GF-D8 (cell line): ENCODE measurements around the gene PWWP2B.

ENCODE experiments used
- DNase-seq: peaks from one replicate; lab custom pipeline; 2025; lab: John Stamatoyannopoulos, UW

The PWWP2B gene

DNA sequence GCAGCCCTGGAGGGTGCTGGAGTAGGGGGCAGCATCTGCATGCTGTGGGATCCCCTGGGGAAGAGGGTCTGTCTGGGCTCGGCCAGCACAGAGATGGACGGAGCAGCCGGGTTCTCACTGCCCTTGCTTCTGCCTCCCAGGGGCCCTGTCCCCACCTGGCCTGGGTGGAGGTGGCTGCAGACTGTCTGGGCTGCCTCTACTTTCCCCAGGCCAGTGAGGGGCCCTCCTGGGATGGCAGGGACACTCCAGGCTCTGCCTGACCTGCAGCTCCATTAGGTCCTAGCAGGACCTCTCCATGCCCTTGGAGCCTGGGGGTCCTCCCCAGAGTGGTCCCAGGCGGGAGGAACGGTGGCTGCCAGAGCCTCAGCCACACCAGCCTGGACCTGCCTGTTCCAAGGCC lies 63.7 kb downstream of the PWWP2B start:
- DNase-seq: no peak

DNA sequence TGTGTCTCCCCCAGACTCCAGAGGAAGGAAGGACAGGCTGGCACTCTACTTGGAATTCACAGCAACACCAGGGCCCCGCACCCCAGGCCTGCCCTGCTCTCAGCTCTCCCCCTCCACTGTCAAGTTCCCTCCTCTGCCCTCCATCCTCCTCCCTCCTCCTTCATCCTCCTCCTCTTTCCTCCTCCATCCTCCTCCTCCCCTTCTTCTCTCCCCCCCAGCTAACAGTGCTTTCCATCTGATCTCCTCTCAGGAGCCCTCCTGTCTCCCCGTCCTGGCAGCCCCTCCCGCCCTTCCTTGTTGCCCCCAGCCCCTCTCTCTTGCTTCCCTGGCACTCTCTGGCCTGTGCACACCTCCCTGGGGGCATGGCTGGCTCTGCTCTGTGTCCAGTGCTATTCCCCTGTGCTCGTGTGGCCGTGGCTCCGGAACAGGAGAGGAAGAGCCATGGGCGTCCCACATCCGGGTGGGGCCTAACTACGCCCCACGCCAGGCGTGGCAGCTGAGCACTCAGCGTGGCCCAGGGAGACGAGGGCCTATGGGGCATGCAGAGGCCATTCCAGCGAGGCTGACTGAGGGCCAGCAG lies 64.2 kb downstream of the PWWP2B start:
- DNase-seq: no peak

DNA sequence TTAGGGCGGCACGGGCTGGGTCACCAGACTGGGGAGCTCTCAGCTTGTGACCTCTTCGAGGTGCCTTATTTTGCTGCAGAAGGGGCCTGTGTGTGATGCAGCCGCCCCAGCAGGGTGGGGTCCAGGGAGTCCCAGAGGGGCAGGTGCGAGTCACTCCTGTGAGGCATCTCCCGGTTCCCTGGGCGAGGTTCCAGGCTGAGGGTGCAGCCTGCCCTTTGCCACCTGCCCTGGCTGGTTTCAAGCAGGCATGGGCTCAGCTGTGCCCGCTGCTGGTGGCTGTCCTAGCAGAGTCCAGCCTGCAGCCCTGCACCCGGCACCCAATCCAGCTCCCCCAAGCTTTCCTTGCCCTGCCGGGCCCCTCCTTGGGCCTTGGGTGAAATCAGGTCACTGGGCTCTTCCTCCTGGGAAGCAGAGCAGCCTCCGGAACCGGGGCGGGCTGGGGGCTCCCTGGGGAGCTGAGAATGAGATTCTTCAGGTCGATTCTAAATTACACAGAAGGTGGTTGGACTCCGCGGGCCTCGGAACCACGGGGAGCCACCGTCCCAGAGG lies 64.8 kb downstream of the PWWP2B start:
- no peak for DNase-seq

DNA sequence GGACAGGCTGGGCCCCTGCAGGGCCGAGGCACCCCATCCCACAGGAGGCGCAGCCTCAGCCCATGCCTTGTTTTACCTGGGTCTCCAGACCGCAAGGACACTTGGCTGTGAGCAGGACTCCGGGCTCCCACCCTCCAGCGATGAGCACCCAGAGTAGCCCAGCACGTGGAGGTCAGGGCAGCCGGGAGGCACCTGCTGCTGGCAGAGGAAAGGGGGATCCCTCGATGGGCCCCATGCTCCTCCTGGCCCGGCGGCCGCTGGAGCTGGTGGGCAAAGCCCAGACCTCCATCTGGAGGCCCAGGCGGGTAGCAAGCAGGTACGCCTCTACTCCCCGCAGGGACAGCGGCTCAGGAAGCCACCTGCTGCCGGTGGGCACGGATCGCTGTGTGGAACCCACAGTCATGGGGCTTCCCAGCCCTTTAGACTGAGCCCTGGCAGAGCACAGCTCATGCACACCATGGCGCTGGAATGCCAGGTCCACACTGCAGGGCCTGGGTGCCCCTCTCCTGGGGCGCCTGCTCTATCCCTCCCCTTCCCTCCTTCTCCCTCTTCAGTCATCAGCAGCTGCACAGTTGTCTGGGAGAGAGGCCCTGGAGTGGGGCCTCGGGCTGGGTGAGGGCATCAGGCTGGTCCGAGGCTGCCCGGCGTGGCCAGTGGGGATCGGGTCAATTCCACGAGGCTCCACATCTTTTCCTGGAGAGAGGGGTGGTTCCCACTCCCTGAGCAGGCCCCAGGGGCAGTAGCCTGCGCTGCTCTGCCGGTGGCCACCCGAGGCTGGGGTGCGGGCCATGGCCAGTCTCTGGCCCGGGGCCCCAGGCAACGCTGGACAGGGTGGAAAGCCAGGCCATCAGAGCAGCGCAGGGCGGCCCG lies 65.7 kb downstream of the PWWP2B start:
- no peak for DNase-seq

DNA sequence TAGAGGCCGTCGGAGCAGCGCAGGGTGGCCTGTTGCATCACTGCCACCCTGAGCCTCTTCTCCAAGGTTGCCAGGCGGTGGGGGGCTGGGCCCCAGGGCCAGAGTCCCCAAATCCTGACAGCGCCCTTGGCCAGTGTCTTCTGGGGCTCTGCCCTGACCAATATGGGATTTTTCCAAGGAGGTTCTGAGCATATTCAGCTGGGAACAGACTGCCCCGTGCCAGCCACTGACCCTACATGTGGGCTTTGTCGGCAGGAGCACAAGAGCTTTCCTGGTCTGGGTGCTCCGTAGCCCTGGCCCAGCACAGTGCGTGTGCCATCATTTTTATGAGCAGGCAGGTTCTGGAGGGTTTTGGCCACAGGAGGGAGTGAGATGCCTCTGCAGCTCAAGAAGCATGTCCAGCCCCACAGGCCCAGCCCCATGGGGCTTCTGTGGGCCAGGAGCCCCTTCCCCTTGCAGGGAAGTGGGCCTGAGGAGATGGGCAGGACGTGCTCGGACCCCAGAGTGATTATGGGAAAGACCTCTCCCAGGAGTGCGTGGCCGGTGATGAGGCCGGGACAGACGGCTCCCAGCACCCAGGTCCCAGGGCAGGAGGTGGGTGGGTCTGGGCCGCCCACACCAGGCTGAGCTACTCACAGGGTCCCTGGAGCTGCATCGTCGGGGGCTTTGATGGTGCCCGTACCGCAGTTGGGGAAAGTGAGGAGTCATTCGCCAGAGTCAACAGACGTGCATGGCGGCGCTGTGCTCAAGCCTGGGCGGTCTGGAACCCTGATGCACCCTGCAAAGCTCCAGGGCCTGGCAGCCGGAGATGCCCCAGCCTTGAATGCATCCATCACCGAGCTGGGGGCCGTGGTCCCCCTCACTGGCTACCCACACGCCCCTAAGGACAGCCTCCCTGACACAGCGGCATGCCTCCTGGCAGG lies 66.6 kb downstream of the PWWP2B start:
- DNase-seq: no peak

DNA sequence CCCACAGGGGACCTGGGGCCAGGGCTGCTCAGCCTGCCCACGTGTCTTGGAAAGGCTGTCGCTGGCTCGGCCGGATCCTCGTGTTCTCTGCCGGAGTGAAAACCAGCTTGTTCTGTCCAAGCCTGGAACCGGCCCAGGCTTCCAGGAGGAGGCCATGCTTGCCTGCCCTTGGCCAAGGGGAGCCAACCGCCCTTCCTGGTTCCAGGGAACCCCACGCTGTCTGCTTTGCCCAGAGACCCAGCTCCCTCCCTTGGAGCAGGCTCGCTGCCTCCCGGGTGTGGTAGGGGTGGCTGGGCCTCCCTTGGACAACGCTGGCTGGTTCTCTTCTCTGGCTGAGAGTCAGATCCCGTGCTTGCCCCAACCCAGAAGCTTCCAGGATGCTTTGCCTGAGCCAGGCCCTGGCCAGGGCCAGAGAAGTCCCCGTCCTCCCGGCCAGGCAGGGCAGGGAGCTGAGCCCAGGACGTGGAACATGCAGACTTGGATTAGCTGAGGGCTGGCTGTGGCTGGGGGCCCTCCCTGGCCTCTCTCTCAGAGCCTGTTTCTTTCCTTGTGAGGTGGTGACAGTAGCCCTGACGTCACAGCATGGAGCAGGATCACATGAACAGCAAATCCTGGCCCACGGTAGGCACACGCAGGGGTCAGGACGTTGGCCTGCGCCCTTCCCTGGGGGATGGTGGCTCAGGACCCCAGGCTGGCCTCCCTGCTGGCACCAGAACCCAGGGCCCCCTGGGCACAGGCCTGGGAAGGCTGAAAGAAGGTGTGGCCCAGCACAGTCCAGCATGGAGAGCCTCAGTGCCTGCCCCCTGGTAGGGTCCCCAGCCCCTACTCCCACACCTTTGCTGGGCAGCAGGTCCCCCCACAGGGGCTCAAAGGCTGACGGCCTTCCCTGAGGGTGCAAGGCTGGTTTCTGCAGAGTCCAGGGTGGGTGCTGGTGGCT lies 67.5 kb downstream of the PWWP2B start:
- no peak for DNase-seq

DNA sequence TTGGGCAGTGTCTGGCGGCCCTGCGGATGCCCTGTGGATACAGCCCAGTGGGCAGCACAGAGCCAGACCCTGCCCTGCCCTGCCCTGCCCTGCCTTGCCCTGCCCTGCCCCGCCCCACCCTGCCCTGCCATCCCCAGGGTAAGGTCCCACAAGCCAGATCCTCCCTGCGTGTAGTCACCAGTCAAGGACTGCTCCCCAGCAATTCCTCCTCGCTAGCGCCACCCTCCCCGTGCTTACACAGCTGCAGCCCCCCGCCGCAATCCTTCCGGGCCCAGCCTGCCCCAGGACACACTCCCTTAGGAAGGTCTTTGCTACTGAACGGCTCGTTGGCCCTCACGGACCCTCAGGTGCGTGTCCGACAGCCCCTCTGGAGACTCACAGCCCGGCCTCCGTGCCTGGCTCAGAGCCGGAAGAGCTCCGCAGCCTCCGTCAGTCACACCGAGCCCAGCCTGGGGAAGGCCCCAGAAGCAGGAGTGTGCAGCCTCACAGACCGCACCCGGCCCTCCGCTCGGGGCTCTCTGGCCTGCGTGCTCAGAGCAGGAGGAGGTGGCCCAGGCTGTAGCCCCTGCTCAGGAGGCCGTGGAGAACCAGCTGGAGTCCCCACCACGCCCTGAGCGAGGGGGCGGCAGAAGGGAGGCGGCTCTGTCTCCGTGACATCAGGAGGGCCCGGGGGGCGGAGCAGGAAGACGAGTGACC lies 68.3 kb downstream of the PWWP2B start:
- DNase-seq: no peak

DNA sequence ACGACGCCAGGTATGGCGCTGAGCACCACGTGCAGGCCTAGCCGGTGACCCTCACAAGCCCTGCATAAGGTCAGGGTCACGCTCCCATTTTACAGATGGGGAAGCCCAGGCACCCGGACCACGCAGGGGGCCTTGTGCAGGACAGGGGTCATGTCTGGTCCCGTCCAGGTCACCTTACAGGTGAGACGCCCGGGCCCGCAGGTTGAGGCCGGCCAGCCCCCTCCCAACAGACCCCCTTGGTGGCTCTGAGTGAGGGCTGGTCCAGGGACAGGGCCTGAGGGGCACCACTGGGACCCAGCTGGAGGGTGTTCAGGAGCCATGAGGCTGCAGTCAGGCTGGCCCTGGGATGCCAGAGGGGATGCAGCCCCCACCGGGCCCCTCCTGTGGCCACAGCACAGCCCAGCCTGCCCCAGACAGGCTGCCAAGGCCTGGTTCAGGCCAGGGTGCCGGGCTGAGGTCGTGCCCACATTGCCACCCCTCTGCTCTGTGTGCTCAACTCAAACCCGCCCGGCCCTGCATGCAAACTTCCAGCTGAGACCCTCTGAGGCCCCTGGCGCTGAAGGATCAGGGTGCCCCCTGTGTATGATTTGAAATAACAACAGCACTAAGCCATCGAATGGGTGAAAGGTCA lies 69.0 kb downstream of the PWWP2B start:
- DNase-seq: no peak

DNA sequence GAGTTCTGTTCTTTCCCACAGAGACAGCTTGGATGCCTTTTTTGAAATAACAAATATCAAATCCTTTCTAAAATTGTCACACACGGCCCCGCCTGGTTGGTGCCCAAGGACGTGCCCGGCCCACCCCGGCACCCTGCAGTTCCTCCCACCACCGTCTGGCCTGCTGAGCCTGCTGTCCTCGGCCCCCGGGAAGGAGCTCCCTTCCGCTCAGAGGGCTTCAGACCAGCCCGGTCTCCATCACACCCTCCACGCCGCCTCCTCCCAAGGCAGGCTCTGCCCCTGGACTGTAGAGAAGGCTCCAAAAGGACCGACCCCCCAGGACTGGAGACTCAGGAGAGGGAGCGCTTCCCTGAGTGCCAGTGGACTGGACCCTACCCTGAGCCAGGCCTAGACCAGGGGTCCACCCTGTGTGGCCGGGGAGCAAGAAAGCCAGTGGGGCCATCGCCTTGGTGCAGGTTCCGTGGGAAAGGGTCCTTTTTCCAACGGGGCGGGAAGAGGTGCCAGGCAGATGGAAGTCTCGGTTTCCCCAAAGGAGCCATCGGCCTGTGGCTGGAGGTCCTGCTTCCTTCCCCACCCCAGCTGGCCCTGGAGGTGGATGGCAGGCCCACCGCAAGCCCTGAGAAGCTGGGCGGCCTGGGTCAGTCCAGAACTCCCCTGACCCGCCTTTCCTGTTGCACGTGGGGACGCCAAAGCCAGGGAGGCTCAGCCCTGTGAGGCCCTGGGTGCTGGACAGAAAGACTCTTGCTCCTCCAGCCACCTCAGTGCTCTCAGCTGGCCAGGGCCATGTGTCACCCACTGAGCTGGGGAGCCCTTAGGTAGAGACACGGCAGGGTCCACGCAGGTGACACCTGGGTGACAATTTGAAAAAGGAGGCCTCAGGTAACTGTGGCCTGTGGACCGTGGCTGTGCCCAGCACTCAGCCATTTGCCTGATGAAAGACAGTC lies 69.8 kb downstream of the PWWP2B start:
- DNase-seq: no peak
